Measurements from ENCODE around the gene UNKL.

The UNKL gene

GRCh38 chr16:1390239-1390779 is 24.2 kb downstream of the UNKL start:
- POLR2A ChIA-PET: no interaction called here
- TF ChIP-seq CTCF (IDR thresholded peaks at IDR 0.05; ENCODE audit: control extremely low read depth, extremely low read depth, low read depth, missing control alignments): no peak
- no peak for DNase-seq (ENCODE audit: extremely low spot score)
- CTCF ChIA-PET: interaction anchor here (1.0 to 2.0 kb wide), 2 partner anchors 11 to 27 kb away, joined by 3 to 6 read pairs; no protein-coding TSS in a partner anchor

- no peak for TF ChIP-seq CTCF (IDR thresholded peaks at IDR 0.05; ENCODE audit: control extremely low read depth, extremely low read depth, low read depth, missing control alignments)
- ChIA-PET CTCF (interaction anchor here (1.0 kb wide), 1 partner anchor 11 kb away, joined by 3 read pairs; no protein-coding TSS in a partner anchor), POLR2A (no interaction called here)
- DNase-seq (ENCODE audit: extremely low spot score): no peak
Measured at GRCh38 chr16:1389762-1390161, 24.7 kb downstream of the UNKL start.

- no peak for DNase-seq (ENCODE audit: extremely low spot score)
- ChIA-PET CTCF (no interaction called here), POLR2A (no interaction called here)
- no peak for TF ChIP-seq CTCF (IDR thresholded peaks at IDR 0.05; ENCODE audit: control extremely low read depth, extremely low read depth, low read depth, missing control alignments)
Measured at GRCh38 chr16:1387331-1387730, 27.2 kb downstream of the UNKL start.

GRCh38 chr16:1385232-1385631 is 29.3 kb downstream of the UNKL start:
- ChIA-PET CTCF (no interaction called here), POLR2A (no interaction called here)
- TF ChIP-seq CTCF (IDR thresholded peaks at IDR 0.05; ENCODE audit: control extremely low read depth, extremely low read depth, low read depth, missing control alignments): no peak
- DNase-seq (ENCODE audit: extremely low spot score): no peak

- ChIA-PET POLR2A (no interaction called here), CTCF (interaction anchor here (2.5 kb wide), 1 partner anchor 20 kb away, joined by 8 read pairs; no protein-coding TSS in a partner anchor)
- DNase-seq (ENCODE audit: extremely low spot score): no peak
- no peak for TF ChIP-seq CTCF (IDR thresholded peaks at IDR 0.05; ENCODE audit: control extremely low read depth, extremely low read depth, low read depth, missing control alignments)
Measured at GRCh38 chr16:1383556-1383955, 30.9 kb downstream of the UNKL start.

- DNase-seq (ENCODE audit: extremely low spot score): no peak
- POLR2A ChIA-PET: interaction anchor here (0.6 kb wide), 1 partner anchor 54 kb away, joined by 3 read pairs; no protein-coding TSS in a partner anchor
- CTCF ChIA-PET: interaction anchor here (2.5 to 5.6 kb wide), 2 partner anchors 17 to 18 kb away, joined by 8 to 56 read pairs; no protein-coding TSS in a partner anchor
- TF ChIP-seq CTCF (IDR thresholded peaks at IDR 0.05; ENCODE audit: control extremely low read depth, extremely low read depth, low read depth, missing control alignments): no peak
Measured at GRCh38 chr16:1381612-1382406, 32.7 kb downstream of the UNKL start.

Measured in GM10248 (cell line).